ENCODE measurements around the gene ABL1. TPM values are rescaled to one million over a fixed set of nuclear protein-coding genes. Genes with fewer than 3 reads are reported as not detected.

The ABL1 gene
- total and polyA plus RNA-seq, 2 of the 13 experiments (the other 11 are each of a cell fraction or from before 2014, with no cell fraction given): 10.8 to 20.4 TPM

- Histone ChIP-seq H3K27me3 (ENCODE audit: control insufficient read depth in 1 of 2, insufficient read depth in 2 of 2, low read length in 2 of 2) (peaks cover 27 to 69% of the 10 kb centered on the region in 2 experiments; a peak in 4 of 5 replicates), H3K4me2 (ENCODE audit: low read depth, low read length) (no peak overlapping the region), H3K4me1 (ENCODE audit: insufficient read depth, low read length) (no peaks in the 10 kb centered on the region), H3K79me2 (ENCODE audit: insufficient read depth, low read length) (no peaks in the 10 kb centered on the region), H3K9me3 (ENCODE audit: low read length) (no peaks in the 10 kb centered on the region), H3K27ac (ENCODE audit: extremely low read length, insufficient read depth, low read length) (no peak overlapping the region), H3K4me3 (replicated peaks in 1 of 3; ENCODE audit: insufficient read depth in 1 of 3, low read depth in 2 of 3, low read length in 3 of 3) (no peak overlapping the region), H3K9ac (ENCODE audit: insufficient read depth, low read depth, low read length) (no peak overlapping the region), H4K20me1 (ENCODE audit: insufficient read depth, low read length) (no peaks in the 10 kb centered on the region), H3K36me3 (replicated peaks in 1 of 2; ENCODE audit: control insufficient read depth in 1 of 2, insufficient read depth in 2 of 2, low read length in 2 of 2) (no peaks in the 10 kb centered on the region; a peak in 1 of 5 replicates), H2AFZ (ENCODE audit: low read length) (no peak overlapping the region)
- ATAC-seq (no peak), FAIRE-seq (no peak), DNase-seq (ENCODE audit: low spot score) (no peak)
- no TSS peak for BruUV-seq (replicated peaks)
- TF ChIP-seq MNT (IDR thresholded peaks at IDR 0.05): peak; percentile 9; the same call in 1 of the 2 replicates
- TF ChIP-seq ZNF646 (CRISPR knock-in tag; IDR thresholded peaks at IDR 0.05): no peak
- intact Hi-C loops (cut with micrococcal nuclease; ENCODE audit: unreplicated experiment): no loop called here
- ChIA-PET POLR2A (no interaction called here), CTCF (ENCODE audit: low intra/inter-chr PET ratio, low total read pairs) (no interaction called here)
- in situ Hi-C loops (cut with HindIII; ENCODE audit: extremely low pct_ligation_motif_present, low pct_unique_long_range_greater_than_20kb): loop anchor here (5.0 to 10.0 kb wide), 2 partner anchors 44 to 96 kb away; no protein-coding TSS in a partner anchor
- WGBS (ENCODE audit: low lambda C conversion rate): 31% methylated on average over 3 of the region's 4 CpGs
These were observed 63.4 kb downstream of the ABL1 start for GRCh38 chr9:130898552-130898852.

Data from HepG2 (cell line).